ENCODE data around the gene MARVELD1. TPM values are rescaled to one million over a fixed set of nuclear protein-coding genes. Genes with fewer than 3 reads are reported as not detected.

MARVELD1 gene
- total RNA-seq, 1 experiment from 2014 or later = 29.0 TPM

- DNase-seq (ENCODE audit: low read depth) = no peak
Measured at GRCh38 chr10:97721871-97722780, 8.6 kb downstream of the MARVELD1 start.

GRCh38 chr10:97723001-97723400 lies 9.5 kb downstream of the MARVELD1 start:
- DNase-seq (ENCODE audit: low read depth) = no peak

- no peak for DNase-seq (ENCODE audit: low read depth)
Measured at GRCh38 chr10:97724341-97724941, 10.9 kb downstream of the MARVELD1 start.

GRCh38 chr10:97726636-97727178 lies 13.2 kb downstream of the MARVELD1 start:
- DNase-seq (ENCODE audit: low read depth) = peak; percentile 49

GRCh38 chr10:97729014-97729413 lies 15.5 kb downstream of the MARVELD1 start:
- DNase-seq (ENCODE audit: low read depth) = no peak

- DNase-seq (ENCODE audit: low read depth) = peak; percentile 65
Measured at GRCh38 chr10:97731346-97732051, 18.0 kb downstream of the MARVELD1 start.

GRCh38 chr10:97732052-97732359 lies 18.5 kb downstream of the MARVELD1 start:
- no peak for DNase-seq (ENCODE audit: low read depth)

- DNase-seq (ENCODE audit: low read depth) = no peak
Measured at GRCh38 chr10:97733256-97733655, 19.7 kb downstream of the MARVELD1 start.

GRCh38 chr10:97734021-97734420 lies 20.5 kb downstream of the MARVELD1 start:
- no peak for DNase-seq (ENCODE audit: low read depth)

- DNase-seq (ENCODE audit: low read depth) = no peak
Measured at GRCh38 chr10:97736403-97736901, 22.9 kb downstream of the MARVELD1 start.

- peak; percentile 87 for DNase-seq (ENCODE audit: low read depth)
Measured at GRCh38 chr10:97736902-97737769, 23.6 kb downstream of the MARVELD1 start, which contains the start of gene ZFYVE27. Gene ZFYVE27, plus strand, starts transcription at chr10:97737128. Its CDS starts 1,350 bp downstream, at chr10:97738478.

- DNase-seq (ENCODE audit: low read depth) = no peak
Measured at GRCh38 chr10:97737770-97738265, 24.3 kb downstream of the MARVELD1 start.

- no peak for DNase-seq (ENCODE audit: low read depth)
Measured at GRCh38 chr10:97738616-97739015, 25.1 kb downstream of the MARVELD1 start.

GRCh38 chr10:97740613-97741012 lies 27.1 kb downstream of the MARVELD1 start:
- no peak for DNase-seq (ENCODE audit: low read depth)

GRCh38 chr10:97743169-97743943 lies 29.8 kb downstream of the MARVELD1 start:
- DNase-seq (ENCODE audit: low read depth) = no peak

GRCh38 chr10:97744405-97745035 lies 31.0 kb downstream of the MARVELD1 start:
- DNase-seq (ENCODE audit: low read depth) = no peak

- DNase-seq (ENCODE audit: low read depth) = no peak
Measured at GRCh38 chr10:97747573-97747972, 34.0 kb downstream of the MARVELD1 start.

GRCh38 chr10:97748116-97748515 lies 34.6 kb downstream of the MARVELD1 start:
- DNase-seq (ENCODE audit: low read depth) = no peak

- DNase-seq (ENCODE audit: low read depth) = no peak
Measured at GRCh38 chr10:97752956-97753355, 39.4 kb downstream of the MARVELD1 start.

- DNase-seq (ENCODE audit: low read depth) = no peak
Measured at GRCh38 chr10:97754726-97755125, 41.2 kb downstream of the MARVELD1 start.
